Ishikawa (cell line): ENCODE data around the gene ZNF768.

ENCODE experiments used
- EGR1 ChIP-seq: IDR thresholded peaks from 2 replicates; pipeline ENCODE4 v1.6.1; 2012
- EP300 ChIP-seq: IDR thresholded peaks from 2 replicates; pipeline ENCODE4 v1.6.1; 2012; ENCODE audit warnings: borderline replicate concordance
- NFIC ChIP-seq: IDR thresholded peaks from 2 replicates; pipeline ENCODE4 v1.6.1; 2012
- RAD21 ChIP-seq: IDR thresholded peaks from 2 replicates; pipeline ENCODE4 v1.6.1; 2012; ENCODE audit warnings: low read depth
- TCF12 ChIP-seq: IDR thresholded peaks from 2 replicates; pipeline ENCODE4 v1.6.1; 2012; ENCODE audit warnings: low read depth
- ZBTB7A ChIP-seq: IDR thresholded peaks from 2 replicates; pipeline ENCODE4 v1.6.1; 2012; ENCODE audit warnings: low read depth
- TF ChIP-seq, protein P1 (sequence below): IDR thresholded peaks from 2 replicates; pipeline ENCODE4 v1.6.1; 2012; ENCODE audit warnings: low read depth, mild to moderate bottlenecking

DNA sequence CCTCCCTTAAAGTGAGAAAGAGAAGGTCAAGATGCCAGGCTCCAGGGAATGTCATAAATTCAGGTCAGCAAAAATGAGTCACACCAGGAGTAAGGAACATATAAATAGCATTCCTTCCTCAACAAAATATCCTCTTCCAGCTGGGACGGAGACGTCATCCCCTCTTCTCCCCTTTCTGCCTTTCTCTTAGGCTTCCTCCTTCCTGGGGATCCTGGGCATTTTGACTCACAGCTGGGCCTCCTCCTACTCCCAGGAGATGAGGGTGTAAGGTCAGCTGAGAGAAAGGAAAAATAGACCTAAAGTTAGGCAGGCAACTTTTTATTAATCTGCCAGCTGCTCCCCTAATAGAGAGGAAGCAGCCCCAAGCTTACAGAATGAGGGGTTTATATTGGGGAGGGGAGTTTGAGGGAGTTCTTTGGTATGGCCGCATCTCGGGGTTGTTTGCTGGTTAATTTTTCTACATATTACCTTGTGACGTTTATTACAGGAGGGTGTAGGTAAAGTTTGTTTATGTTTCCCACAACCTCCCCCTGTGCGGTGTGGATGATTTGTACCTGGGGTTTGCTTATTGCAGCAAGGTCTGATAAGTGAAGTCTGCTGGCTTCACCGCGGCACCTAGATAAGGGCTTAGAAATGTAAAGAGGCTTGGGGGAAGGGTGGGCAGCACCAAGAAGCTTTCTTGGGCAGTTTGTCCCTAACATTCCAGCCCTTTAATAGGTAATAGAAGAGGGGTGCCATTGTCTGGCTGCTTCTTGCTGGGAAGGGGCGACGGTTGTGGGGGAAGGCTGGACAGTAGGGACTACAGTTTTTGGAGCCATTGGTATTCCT lies 15.3 kb upstream of the ZNF768 start:
- TF ChIP-seq EGR1 (no peak), TCF12 (no peak), RAD21 (no peak), ZBTB7A (no peak), EP300 (no peak), NFIC (no peak)
- TF ChIP-seq, protein P1, sequence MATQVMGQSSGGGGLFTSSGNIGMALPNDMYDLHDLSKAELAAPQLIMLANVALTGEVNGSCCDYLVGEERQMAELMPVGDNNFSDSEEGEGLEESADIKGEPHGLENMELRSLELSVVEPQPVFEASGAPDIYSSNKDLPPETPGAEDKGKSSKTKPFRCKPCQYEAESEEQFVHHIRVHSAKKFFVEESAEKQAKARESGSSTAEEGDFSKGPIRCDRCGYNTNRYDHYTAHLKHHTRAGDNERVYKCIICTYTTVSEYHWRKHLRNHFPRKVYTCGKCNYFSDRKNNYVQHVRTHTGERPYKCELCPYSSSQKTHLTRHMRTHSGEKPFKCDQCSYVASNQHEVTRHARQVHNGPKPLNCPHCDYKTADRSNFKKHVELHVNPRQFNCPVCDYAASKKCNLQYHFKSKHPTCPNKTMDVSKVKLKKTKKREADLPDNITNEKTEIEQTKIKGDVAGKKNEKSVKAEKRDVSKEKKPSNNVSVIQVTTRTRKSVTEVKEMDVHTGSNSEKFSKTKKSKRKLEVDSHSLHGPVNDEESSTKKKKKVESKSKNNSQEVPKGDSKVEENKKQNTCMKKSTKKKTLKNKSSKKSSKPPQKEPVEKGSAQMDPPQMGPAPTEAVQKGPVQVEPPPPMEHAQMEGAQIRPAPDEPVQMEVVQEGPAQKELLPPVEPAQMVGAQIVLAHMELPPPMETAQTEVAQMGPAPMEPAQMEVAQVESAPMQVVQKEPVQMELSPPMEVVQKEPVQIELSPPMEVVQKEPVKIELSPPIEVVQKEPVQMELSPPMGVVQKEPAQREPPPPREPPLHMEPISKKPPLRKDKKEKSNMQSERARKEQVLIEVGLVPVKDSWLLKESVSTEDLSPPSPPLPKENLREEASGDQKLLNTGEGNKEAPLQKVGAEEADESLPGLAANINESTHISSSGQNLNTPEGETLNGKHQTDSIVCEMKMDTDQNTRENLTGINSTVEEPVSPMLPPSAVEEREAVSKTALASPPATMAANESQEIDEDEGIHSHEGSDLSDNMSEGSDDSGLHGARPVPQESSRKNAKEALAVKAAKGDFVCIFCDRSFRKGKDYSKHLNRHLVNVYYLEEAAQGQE = no peak
